ENCODE measurements around the gene FAM107B.

FAM107B gene

GRCh38 chr10:14601872-14602725 is 172.6 kb downstream of the FAM107B start:
- no peak overlapping the region for H3K27ac ChIP-seq

GRCh38 chr10:14601326-14601725 is 173.4 kb downstream of the FAM107B start:
- H3K27ac ChIP-seq = no peak overlapping the region
- TF ChIP-seq CTCF (conservative IDR thresholded peaks at IDR 0.05) = no peak
- TF ChIP-seq ZFX (IDR thresholded peaks at IDR 0.05) = no peak

More at GRCh38 chr10:14601872-14602725, 172.6 kb downstream of the FAM107B start:
- TF ChIP-seq CTCF (conservative IDR thresholded peaks at IDR 0.05) (no peak), ZFX (IDR thresholded peaks at IDR 0.05) (no peak)

- H3K27ac ChIP-seq = no peak overlapping the region
- TF ChIP-seq CTCF (conservative IDR thresholded peaks at IDR 0.05) (no peak), ZFX (IDR thresholded peaks at IDR 0.05) (no peak)
Observed at GRCh38 chr10:14600065-14600464, 174.6 kb downstream of the FAM107B start.

GRCh38 chr10:14598809-14599764 is 175.6 kb downstream of the FAM107B start:
- H3K27ac ChIP-seq = no peak overlapping the region
- TF ChIP-seq CTCF (conservative IDR thresholded peaks at IDR 0.05) = no peak
- TF ChIP-seq ZFX (IDR thresholded peaks at IDR 0.05) = no peak

- no peak overlapping the region for H3K27ac ChIP-seq
- no peak for TF ChIP-seq CTCF (conservative IDR thresholded peaks at IDR 0.05)
- no peak for TF ChIP-seq ZFX (IDR thresholded peaks at IDR 0.05)
Observed at GRCh38 chr10:14595526-14596182, 179.0 kb downstream of the FAM107B start.

GRCh38 chr10:14594878-14595525 is 179.7 kb downstream of the FAM107B start:
- no peak overlapping the region for H3K27ac ChIP-seq
- TF ChIP-seq ZFX (IDR thresholded peaks at IDR 0.05) = no peak
- TF ChIP-seq CTCF (conservative IDR thresholded peaks at IDR 0.05) = no peak
